HG03571 (cell line): ENCODE results near the gene CTSG.
"Not testable (repeated sequence)": the region's sequence is repeated elsewhere in the genome, so short reads cannot be mapped to it uniquely, and the experiment has no call there.

ENCODE experiments used
- ATAC-seq: cut with Tn5 transposase; IDR thresholded peaks from one replicate; pipeline ENCODE4 v1.9.1; 2021; ENCODE audit not compliant: unreplicated experiment

CTSG gene

DNA sequence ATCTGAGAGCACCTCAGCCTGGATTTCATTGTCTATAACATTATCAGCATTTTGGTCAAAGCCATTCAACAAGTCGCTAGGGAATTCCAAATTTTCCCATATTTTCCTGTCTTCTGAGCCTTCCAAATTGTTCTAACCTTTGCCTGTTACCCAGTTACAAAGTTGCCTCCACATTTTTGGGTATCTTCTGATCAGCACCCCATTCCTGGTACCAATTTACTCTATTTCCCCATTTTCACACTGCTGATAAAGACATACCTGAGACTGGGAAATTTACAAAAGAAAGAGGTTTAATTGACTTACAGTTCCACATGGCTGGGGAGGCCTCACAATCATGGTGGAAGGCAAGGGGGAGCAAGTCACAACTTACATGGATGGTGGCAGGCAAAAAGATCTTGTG, 27.0 kb downstream of the CTSG start:
- ATAC-seq = not testable (repeated sequence)

DNA sequence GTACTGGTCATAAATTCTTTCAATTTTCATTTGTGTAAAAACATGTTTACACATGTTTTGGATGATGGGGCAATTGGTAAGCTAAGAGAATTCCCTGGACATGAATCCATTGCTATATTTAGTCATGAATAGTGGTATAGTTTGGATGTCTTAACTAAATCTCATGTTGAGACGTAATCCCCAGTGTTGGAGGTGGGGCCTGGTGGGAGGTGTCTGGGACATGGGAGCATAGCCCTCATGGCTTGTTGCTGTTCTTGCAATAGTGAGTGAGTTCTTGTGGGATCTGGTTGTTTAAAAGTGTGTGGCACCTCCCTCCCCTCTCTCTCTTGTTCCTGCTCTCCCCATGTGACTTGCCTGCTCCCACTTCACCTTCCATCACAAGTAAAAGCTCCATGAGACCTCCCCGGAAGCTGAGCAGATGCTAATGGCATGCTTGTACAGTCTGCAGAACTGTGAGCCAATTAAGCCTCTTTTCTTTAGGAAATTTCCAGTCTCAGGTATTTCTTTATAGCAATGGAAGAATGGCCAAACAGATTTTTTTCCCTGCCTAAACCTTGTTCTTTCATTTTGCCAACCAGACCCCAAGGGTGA, 33.6 kb downstream of the CTSG start:
- no peak for ATAC-seq

DNA sequence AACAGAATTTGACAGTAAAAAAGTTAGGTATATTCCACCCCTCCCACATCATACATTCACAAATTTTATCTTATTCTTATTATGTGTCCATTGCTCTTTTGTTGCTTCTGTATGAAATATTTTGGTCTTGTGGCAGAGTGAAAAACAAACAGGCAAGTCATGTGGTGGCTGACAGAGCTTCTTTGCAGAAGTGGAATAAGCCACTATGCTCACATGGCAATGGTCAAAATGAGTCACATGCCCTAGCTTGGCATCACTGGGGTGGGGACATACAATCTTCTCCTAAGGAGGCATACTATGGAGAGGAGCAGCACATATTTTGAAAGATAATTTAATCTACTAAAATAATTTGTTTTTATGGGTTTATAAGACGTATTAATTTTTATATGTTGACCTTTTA, 40.3 kb downstream of the CTSG start:
- no peak for ATAC-seq

DNA sequence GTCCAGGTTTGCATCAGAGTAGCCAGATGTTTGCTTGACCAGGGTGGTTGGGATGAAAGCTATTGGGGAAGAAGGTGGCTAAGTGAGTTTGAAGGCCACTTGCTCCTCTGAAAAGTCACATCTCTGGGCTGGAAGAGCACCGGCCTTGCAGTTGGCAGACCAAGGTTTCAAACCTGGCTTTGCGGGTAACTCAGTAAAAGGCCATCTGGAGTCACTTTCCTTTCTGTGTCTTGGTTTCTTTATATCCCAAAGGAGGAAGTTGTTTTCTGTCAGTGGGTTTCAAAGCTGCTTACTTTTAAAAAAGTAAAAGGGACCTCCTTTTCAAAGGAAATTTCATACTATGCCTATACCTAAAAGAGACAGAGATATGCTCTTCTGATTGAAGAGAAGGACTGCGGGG, 41.8 kb downstream of the CTSG start:
- no peak for ATAC-seq

DNA sequence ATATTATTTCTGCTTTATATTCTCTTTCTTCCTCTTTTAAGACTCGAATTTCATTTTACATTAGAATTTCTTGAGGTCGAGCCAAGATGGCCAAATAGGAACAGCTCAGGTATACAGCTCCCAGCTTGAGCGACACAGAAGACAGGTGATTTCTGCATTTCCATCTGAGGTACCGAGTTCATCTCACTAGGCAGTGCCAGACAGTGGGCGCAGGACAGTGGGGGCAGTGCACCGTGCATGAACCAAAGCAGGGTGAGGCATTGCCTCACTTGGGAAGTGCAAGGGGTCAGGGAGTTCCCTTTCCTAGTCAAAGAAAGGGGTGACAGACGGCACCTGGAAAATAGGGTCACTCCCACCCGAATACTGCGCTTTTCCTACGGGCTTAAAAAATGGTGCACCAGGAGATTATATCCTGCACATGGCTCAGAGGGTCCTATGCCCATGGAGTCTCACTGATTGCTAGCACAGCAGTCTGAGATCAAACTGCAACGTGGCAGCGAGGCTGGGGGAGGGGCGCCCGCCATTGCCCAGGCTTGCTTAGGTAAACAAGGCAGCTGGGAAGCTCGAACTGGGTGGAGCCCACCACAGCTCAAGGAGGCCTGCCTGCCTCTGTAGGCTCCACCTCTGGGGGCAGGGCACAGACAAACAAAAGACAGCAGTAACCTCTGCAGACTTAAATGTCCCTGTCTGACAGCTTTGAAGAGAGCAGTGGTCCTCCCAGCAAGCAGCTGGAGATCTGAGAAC, 50.0 kb downstream of the CTSG start:
- ATAC-seq = not testable (repeated sequence)
